GM12801 (cell line): ENCODE data around the gene MRGPRD.

Source experiments
- CTCF ChIP-seq: IDR thresholded peaks from one replicate; pipeline ENCODE4 v1.5.1; 2011; ENCODE audit warnings: control low read depth; ENCODE audit not compliant: insufficient read length; ENCODE audit errors: extremely low read depth

Gene MRGPRD

GRCh38 chr11:68987211-68987610 is 6.4 kb upstream of the MRGPRD start:
- no peak for TF ChIP-seq CTCF

GRCh38 chr11:68983801-68984200 is 3.0 kb upstream of the MRGPRD start:
- no peak for TF ChIP-seq CTCF

GRCh38 chr11:68982134-68982533 is 1.3 kb upstream of the MRGPRD start:
- TF ChIP-seq CTCF, result no peak

- no peak for TF ChIP-seq CTCF
These were observed 633 bp downstream of the MRGPRD start for GRCh38 chr11:68979931-68980775.

GRCh38 chr11:68978931-68979594 is 1.7 kb downstream of the MRGPRD start:
- TF ChIP-seq CTCF, result no peak

- TF ChIP-seq CTCF, result no peak
These were observed 2.2 kb downstream of the MRGPRD start for GRCh38 chr11:68978626-68978930.

GRCh38 chr11:68977781-68978625 is 2.8 kb downstream of the MRGPRD start:
- TF ChIP-seq CTCF, result no peak
